Gastroesophageal sphincter (tissue), 3 donors: ENCODE measurements around the gene OBSL1.

Experiments
- CTCF ChIP-seq, 4 experiments: fragments of 200-600 bp in 2 of 4; fragments of 450-650 bp in 2 of 4; sonication (generic) in 1 of 4; IDR thresholded peaks; one replicate each; pipeline ENCODE4 v1.5.1; 2017 to 2019; ENCODE audit warnings: antibody characterized with exemption in 4 of 4, mild to moderate bottlenecking in 2 of 4, moderate library complexity in 2 of 4
- POLR2A ChIP-seq, 2 donors: fragments of 450-650 bp; IDR thresholded peaks; one replicate each; pipeline ENCODE4 v1.6.1; 2017; ENCODE audit warnings: antibody characterized with exemption in 2 of 2, mild to moderate bottlenecking in 2 of 2, moderate library complexity in 1 of 2
- POLR2AphosphoS5 ChIP-seq: sonication (generic); formaldehyde crosslinking; IDR thresholded peaks from one replicate; pipeline ENCODE4 v1.6.1; 2017; ENCODE audit warnings: antibody characterized with exemption

GRCh38 chr2:219615036-219615435, 43.7 kb upstream of the OBSL1 start:
- TF ChIP-seq CTCF (IDR thresholded peaks at IDR 0.05) = no peak
- no peak for TF ChIP-seq POLR2A (IDR thresholded peaks at IDR 0.05)
- no peak for TF ChIP-seq POLR2AphosphoS5
